Nephron (organoid): ENCODE measurements around the gene ASRGL1.
A peak's percentile ranks its signal among the peaks of the same experiment; 100 is the strongest.

Source experiments
- H3K27ac Mint-ChIP-seq, 3 experiments: 2 replicates each; pipeline ENCODE4 v1.8.0; 2020; ENCODE audit warnings: mixed read lengths in 3 of 3, mild to moderate bottlenecking in 2 of 3, moderate library complexity in 1 of 3
- H3K27me3 Mint-ChIP-seq: 2 replicates; pipeline ENCODE4 v1.8.0; 2021; ENCODE audit warnings: low read depth, mild to moderate bottlenecking, moderate library complexity, mixed read lengths
- H3K36me3 Mint-ChIP-seq: 2 replicates; pipeline ENCODE4 v1.8.0; 2020; ENCODE audit warnings: low read depth, mixed read lengths
- H3K4me1 Mint-ChIP-seq: 2 replicates; pipeline ENCODE4 v1.8.0; 2020; ENCODE audit warnings: mixed read lengths
- H3K4me3 Mint-ChIP-seq, 3 experiments: 2 replicates each; pipeline ENCODE4 v1.8.0; 2020; ENCODE audit warnings: mild to moderate bottlenecking in 3 of 3, mixed read lengths in 3 of 3, moderate library complexity in 2 of 3
- H3K9me3 Mint-ChIP-seq: 2 replicates; pipeline ENCODE4 v1.8.0; 2020; ENCODE audit warnings: mixed read lengths
- TF ChIP-seq, protein P1 (sequence below), 3 experiments: fragments of 200-600 bp; sonication (generic); IDR thresholded peaks; one replicate each; pipeline ENCODE4 v1.5.0; 2021; ENCODE audit warnings: antibody characterized with exemption in 3 of 3; ENCODE audit not compliant: unreplicated experiment in 3 of 3

ASRGL1 gene

DNA sequence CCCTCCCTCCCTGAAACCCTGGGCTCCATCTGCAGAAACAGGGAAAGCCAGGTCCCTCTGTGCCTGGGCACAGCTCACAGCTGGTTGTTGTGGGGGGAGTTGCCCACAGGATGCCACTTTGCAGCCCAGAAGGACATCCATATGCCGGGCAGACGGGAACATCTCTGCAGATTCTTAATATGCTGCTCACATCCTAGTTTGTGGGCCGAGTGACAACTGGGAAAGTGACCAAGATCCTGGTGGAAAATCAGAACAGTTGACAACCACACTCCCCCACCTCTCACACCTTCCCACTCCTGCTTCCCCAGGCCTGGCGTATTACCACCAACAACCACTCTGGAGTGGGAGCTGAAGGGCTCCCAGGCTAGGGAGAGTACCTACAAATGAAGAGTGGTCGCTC lies 74.3 kb downstream of the ASRGL1 start:
- Mint-ChIP-seq H3K27me3 (no peaks in the 10 kb centered on the region), H3K27ac (peak overlapping the region in 1 of 3 experiments; percentile 23), H3K9me3 (no peaks in the 10 kb centered on the region), H3K4me3 (no peak overlapping the region), H3K4me1 (no peaks in the 10 kb centered on the region), H3K36me3 (no peaks in the 10 kb centered on the region)
- TF ChIP-seq, protein P1, sequence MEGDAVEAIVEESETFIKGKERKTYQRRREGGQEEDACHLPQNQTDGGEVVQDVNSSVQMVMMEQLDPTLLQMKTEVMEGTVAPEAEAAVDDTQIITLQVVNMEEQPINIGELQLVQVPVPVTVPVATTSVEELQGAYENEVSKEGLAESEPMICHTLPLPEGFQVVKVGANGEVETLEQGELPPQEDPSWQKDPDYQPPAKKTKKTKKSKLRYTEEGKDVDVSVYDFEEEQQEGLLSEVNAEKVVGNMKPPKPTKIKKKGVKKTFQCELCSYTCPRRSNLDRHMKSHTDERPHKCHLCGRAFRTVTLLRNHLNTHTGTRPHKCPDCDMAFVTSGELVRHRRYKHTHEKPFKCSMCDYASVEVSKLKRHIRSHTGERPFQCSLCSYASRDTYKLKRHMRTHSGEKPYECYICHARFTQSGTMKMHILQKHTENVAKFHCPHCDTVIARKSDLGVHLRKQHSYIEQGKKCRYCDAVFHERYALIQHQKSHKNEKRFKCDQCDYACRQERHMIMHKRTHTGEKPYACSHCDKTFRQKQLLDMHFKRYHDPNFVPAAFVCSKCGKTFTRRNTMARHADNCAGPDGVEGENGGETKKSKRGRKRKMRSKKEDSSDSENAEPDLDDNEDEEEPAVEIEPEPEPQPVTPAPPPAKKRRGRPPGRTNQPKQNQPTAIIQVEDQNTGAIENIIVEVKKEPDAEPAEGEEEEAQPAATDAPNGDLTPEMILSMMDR (IDR thresholded peaks at IDR 0.05; ENCODE audit: unreplicated experiment in 3 of 3): no peak

DNA sequence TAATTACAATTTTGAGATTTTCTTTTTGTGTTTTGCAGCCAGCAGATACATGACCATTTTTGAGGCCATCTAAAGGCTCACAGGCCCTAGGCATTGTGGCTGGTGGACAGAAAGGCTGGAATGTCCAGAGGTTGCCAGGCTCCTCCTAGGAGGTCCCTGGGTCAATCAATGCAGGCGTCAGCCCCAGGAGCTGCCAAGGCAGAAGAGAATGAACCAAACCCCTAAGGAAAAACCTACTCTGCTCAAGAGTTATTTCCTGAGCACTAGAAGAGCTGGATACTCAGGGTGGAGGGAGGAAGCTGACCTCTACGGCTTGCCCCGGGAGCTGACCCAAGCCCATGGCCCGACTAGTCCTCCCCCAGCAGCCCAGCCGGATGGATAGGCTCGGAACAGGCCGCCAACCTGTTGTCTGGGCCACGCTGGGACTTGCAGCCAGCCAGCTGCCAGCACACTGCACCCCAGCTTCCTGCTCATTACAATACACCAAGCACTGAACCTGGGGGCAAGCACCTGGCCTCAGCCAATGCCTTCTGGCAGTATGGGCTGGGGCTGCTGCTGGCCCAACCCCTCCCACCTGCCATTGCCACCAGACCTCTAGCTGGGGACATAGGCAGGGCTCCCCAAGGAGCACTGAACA lies 75.9 kb downstream of the ASRGL1 start:
- Mint-ChIP-seq H3K9me3 (no peaks in the 10 kb centered on the region), H3K4me3 (no peak overlapping the region), H3K27me3 (no peaks in the 10 kb centered on the region), H3K27ac (peak overlapping the region in 2 of 3 experiments; percentile 31 to 37), H3K4me1 (peaks cover 8% of the 10 kb centered on the region), H3K36me3 (no peaks in the 10 kb centered on the region)
- TF ChIP-seq, protein P1 (IDR thresholded peaks at IDR 0.05; ENCODE audit: unreplicated experiment in 3 of 3): no peak

DNA sequence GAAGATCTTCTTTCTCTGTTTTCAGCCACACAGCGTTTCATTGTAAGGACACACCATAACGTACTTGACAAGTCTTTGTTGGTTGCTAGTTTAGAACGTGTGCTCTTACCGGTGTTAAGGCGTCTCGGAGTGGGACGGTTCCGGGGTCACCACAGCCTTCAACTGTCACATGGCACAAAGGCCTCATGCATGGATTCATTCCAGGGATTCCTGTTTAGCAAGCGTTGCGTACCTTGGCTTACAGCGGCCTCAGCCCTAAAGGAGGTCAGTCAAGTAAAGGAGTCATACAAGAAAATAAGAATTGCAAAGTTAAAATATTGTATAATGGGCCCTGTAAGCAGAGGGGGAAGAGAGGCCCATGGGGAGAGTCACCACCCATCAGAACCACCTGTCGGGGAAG lies 79.3 kb downstream of the ASRGL1 start:
- TF ChIP-seq, protein P1 (IDR thresholded peaks at IDR 0.05; ENCODE audit: unreplicated experiment in 3 of 3): no peak
- H3K36me3 Mint-ChIP-seq: no peaks in the 10 kb centered on the region
- H3K4me1 Mint-ChIP-seq: peaks cover 26% of the 10 kb centered on the region
- H3K4me3 Mint-ChIP-seq: no peak overlapping the region
- no peaks in the 10 kb centered on the region for H3K9me3 Mint-ChIP-seq
- H3K27me3 Mint-ChIP-seq: no peaks in the 10 kb centered on the region
- H3K27ac Mint-ChIP-seq: peak overlapping the region; percentile 5 to 19 (median 13)

DNA sequence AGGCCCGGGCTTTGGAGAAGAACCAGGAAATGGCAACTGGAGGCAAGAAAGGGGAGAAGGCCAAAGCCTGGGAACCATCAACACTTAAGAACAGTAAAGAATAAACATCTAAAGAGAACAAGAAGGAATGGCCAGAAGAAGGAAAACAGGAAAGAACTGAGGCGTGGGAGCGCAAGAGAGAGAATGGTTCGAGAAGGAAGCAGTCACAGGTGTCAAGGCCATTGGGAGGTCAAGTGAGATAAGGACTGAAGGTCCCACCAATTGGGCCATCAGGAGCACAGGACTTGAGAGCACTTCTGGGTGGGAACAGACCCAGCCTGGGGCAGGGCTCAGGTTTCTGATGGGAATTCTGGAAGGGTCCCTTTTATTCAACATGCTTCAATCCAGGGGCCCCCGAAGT lies 80.9 kb downstream of the ASRGL1 start:
- no peaks in the 10 kb centered on the region for H3K36me3 Mint-ChIP-seq
- H3K27ac Mint-ChIP-seq: peak overlapping the region; percentile 52 to 88 (median 88)

DNA sequence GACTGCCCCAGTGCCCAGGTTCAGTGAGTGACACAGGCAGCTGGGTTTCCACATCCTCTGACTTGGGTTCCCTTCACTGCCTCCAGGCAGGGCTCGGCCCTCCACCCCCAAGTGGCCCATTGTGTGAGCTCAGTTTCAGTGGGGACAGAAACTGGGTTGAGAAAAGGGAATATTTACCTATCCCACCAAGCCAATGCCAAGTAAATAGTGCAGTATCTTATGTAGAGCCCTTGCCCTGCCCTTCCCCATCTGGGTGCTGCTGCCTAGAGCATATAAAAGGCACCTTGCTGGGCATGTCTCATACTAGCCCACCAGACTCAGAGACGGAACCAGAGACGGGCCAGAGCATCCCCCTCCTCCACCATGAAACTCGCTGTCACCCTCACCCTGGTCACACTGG lies 81.5 kb downstream of the ASRGL1 start, which contains the start of gene SCGB1A1:
SCGB1A1 (plus strand) TSS at position 301 of the 400 bp plus-strand sequence; CDS start at position 364, 63 bp downstream.
- Mint-ChIP-seq H3K9me3 (no peaks in the 10 kb centered on the region), H3K4me1 (peaks cover 45% of the 10 kb centered on the region), H3K4me3 (peak within 1 kb of the TSS in 2 of 3 experiments; percentile 25 to 31), H3K36me3 (no peaks in the 10 kb centered on the region), H3K27me3 (peaks cover 5% of the 10 kb centered on the region), H3K27ac (peak within 1 kb of the TSS; percentile 94 to 100 (median 97))
- TF ChIP-seq, protein P1 (IDR thresholded peaks at IDR 0.05; ENCODE audit: unreplicated experiment in 3 of 3): no peak

More for the DNA sequence above, 80.9 kb downstream of the ASRGL1 start:
- Mint-ChIP-seq H3K4me3 (no peak overlapping the region), H3K4me1 (peaks cover 39% of the 10 kb centered on the region), H3K27me3 (no peaks in the 10 kb centered on the region), H3K9me3 (no peaks in the 10 kb centered on the region)
- TF ChIP-seq, protein P1 (IDR thresholded peaks at IDR 0.05; ENCODE audit: unreplicated experiment in 3 of 3): no peak
